Mesenteric fat pad (tissue), 1 donor: ENCODE measurements around the gene FEV. TPM values are rescaled to one million over a fixed set of nuclear protein-coding genes. Genes with fewer than 3 reads are reported as not detected.

Experiments
- DNase-seq: peaks from one replicate; pipeline ENCODE4 v3.0.0-alpha.2; 2020; ENCODE audit warnings: low spot score
- total RNA-seq: library from RNA; stranded (reverse); fragmentation: NEBNext Ultra II Directional; extraction: Animal tissue kit (Norgen Biotek cat#: 25700); gene quantifications from one replicate; pipeline ENCODE4 v1.2.1, GENCODE V29; 2021
- donor health status: DM: yes; HTN: yes; CAD: no.

The FEV gene
- total RNA-seq, 1 donor from 2014 or later = not detected

GRCh38 chr2:219017201-219017931 lies 32.4 kb upstream of the FEV start:
- no peak for DNase-seq

GRCh38 chr2:219016721-219017120 lies 31.7 kb upstream of the FEV start:
- DNase-seq = no peak

- DNase-seq = no peak
These were observed 25.9 kb upstream of the FEV start for GRCh38 chr2:219010873-219011272.

- no peak for DNase-seq
These were observed 25.3 kb upstream of the FEV start for GRCh38 chr2:219010162-219010756.

- no peak for DNase-seq
These were observed 24.3 kb upstream of the FEV start for GRCh38 chr2:219009294-219009693.

GRCh38 chr2:219003979-219004378 lies 19.0 kb upstream of the FEV start:
- no peak for DNase-seq

GRCh38 chr2:219003267-219003634 lies 18.3 kb upstream of the FEV start:
- no peak for DNase-seq

- DNase-seq = no peak
These were observed 17.6 kb upstream of the FEV start for GRCh38 chr2:219002395-219003266.

- DNase-seq = no peak
These were observed 16.8 kb upstream of the FEV start for GRCh38 chr2:219001577-219002394.

GRCh38 chr2:219001100-219001576 lies 16.2 kb upstream of the FEV start:
- DNase-seq = no peak

GRCh38 chr2:219000569-219000960 lies 15.6 kb upstream of the FEV start:
- DNase-seq = no peak

GRCh38 chr2:218999881-219000568 lies 15.0 kb upstream of the FEV start:
- DNase-seq = no peak

- DNase-seq = no peak
These were observed 14.3 kb upstream of the FEV start for GRCh38 chr2:218999021-218999880.

GRCh38 chr2:218998414-218999002 lies 13.5 kb upstream of the FEV start:
- no peak for DNase-seq

GRCh38 chr2:218997731-218998130 lies 12.7 kb upstream of the FEV start:
- DNase-seq = no peak

GRCh38 chr2:218996937-218997336 lies 12.0 kb upstream of the FEV start:
- DNase-seq = no peak

GRCh38 chr2:218995972-218996711 lies 11.2 kb upstream of the FEV start:
- DNase-seq = peak; percentile 96

- no peak for DNase-seq
These were observed 10.6 kb upstream of the FEV start for GRCh38 chr2:218995561-218995960.
